PFSK-1 (cell line): ENCODE measurements around the gene COPZ2.

ENCODE experiments used
- FOXP2 ChIP-seq: optimal IDR thresholded peaks from 2 replicates; pipeline ENCODE3; 2011; ENCODE audit warnings: borderline replicate concordance, control low read depth, inconsistent platforms; ENCODE audit not compliant: insufficient read depth; ENCODE audit errors: extremely low read length, extremely low read depth
- POLR2AphosphoS5 ChIP-seq: IDR thresholded peaks from 2 replicates; pipeline ENCODE4 v1.6.1; 2012; ENCODE audit warnings: low read depth, mild to moderate bottlenecking, control low read depth, low read length, moderate library complexity
- REST ChIP-seq, 2 experiments: IDR thresholded peaks; 2 replicates each; pipeline versions ENCODE4 v1.6.1 to v1.8.0; 2011 to 2012; ENCODE audit warnings: low read depth in 2 of 2, low read length in 2 of 2, control low read depth in 1 of 2, inconsistent platforms in 1 of 2, mild to moderate bottlenecking in 1 of 2, moderate library complexity in 1 of 2; ENCODE audit not compliant: insufficient read depth in 1 of 2
- SIN3A ChIP-seq: IDR thresholded peaks from 2 replicates; pipeline ENCODE4 v1.6.1; 2012; ENCODE audit warnings: mild to moderate bottlenecking, low read length, moderate library complexity, borderline replicate concordance; ENCODE audit not compliant: insufficient read depth
- TAF1 ChIP-seq: IDR thresholded peaks from 2 replicates; pipeline ENCODE4 v1.6.1; 2012; ENCODE audit warnings: low read length, control low read depth, borderline replicate concordance; ENCODE audit not compliant: insufficient read depth

The COPZ2 gene

GRCh38 chr17:48071654-48072053 lies 34.1 kb upstream of the COPZ2 start:
- no peak for TF ChIP-seq REST (IDR thresholded peaks at IDR 0.05; ENCODE audit: insufficient read depth in 1 of 2, low read depth in 2 of 2, low read length in 2 of 2)
- TF ChIP-seq POLR2AphosphoS5 = no peak
- no peak for TF ChIP-seq TAF1
- TF ChIP-seq SIN3A = no peak
- TF ChIP-seq FOXP2 = no peak

GRCh38 chr17:48070195-48070594 lies 32.6 kb upstream of the COPZ2 start:
- TF ChIP-seq REST (IDR thresholded peaks at IDR 0.05; ENCODE audit: insufficient read depth in 1 of 2, low read depth in 2 of 2, low read length in 2 of 2) = no peak
- no peak for TF ChIP-seq POLR2AphosphoS5
- no peak for TF ChIP-seq TAF1
- no peak for TF ChIP-seq FOXP2
- TF ChIP-seq SIN3A = no peak

- TF ChIP-seq SIN3A (no peak), POLR2AphosphoS5 (no peak), REST (IDR thresholded peaks at IDR 0.05; ENCODE audit: insufficient read depth in 1 of 2, low read depth in 2 of 2, low read length in 2 of 2) (no peak), TAF1 (no peak), FOXP2 (no peak)
Measured at GRCh38 chr17:48068491-48068961, 30.9 kb upstream of the COPZ2 start.

- TF ChIP-seq FOXP2 (no peak), POLR2AphosphoS5 (no peak), REST (IDR thresholded peaks at IDR 0.05; ENCODE audit: insufficient read depth in 1 of 2, low read depth in 2 of 2, low read length in 2 of 2) (no peak), TAF1 (no peak), SIN3A (no peak)
Measured at GRCh38 chr17:48067245-48067644, 29.6 kb upstream of the COPZ2 start.

GRCh38 chr17:48066656-48067055 lies 29.1 kb upstream of the COPZ2 start:
- TF ChIP-seq TAF1 (no peak), REST (IDR thresholded peaks at IDR 0.05; ENCODE audit: insufficient read depth in 1 of 2, low read depth in 2 of 2, low read length in 2 of 2) (no peak), POLR2AphosphoS5 (no peak), FOXP2 (no peak), SIN3A (no peak)
